GM23338 (cell line): Measurements from ENCODE around the gene INSL3. TPM values are rescaled to one million over a fixed set of nuclear protein-coding genes. Genes with fewer than 3 reads are reported as not detected.

Experiments
- CREB1 ChIP-seq: fragments of 250-450 bp; sonication (Bioruptor Pico); IDR thresholded peaks from 2 replicates; pipeline ENCODE4 v1.5.0; 2020; ENCODE audit warnings: low read depth, mild to moderate bottlenecking, moderate library complexity
- EZH2 ChIP-seq: fragments of 200-600 bp; sonication (generic); IDR thresholded peaks from one replicate; pipeline ENCODE4 v1.8.0; 2017; ENCODE audit warnings: antibody characterized with exemption, mild to moderate bottlenecking, low read depth; ENCODE audit not compliant: unreplicated experiment
- EZH2phosphoT487 ChIP-seq: fragments of 200-600 bp; sonication (generic); IDR thresholded peaks from one replicate; pipeline ENCODE4 v1.8.1; 2018; ENCODE audit warnings: antibody characterized with exemption; ENCODE audit not compliant: unreplicated experiment
- JUNB ChIP-seq: IDR thresholded peaks from one replicate; pipeline ENCODE4 v1.6.1; 2016; ENCODE audit warnings: antibody characterized with exemption; ENCODE audit not compliant: unreplicated experiment
- NANOG ChIP-seq: IDR thresholded peaks from 2 replicates; pipeline ENCODE4 v1.6.1; 2016; ENCODE audit warnings: antibody characterized with exemption, borderline replicate concordance
- STAT1 ChIP-seq: IDR thresholded peaks from one replicate; pipeline ENCODE4 v1.6.1; 2016; ENCODE audit warnings: antibody characterized with exemption; ENCODE audit not compliant: unreplicated experiment
- ZNF114 ChIP-seq: fragments of 250-450 bp; sonication (Bioruptor Pico); IDR thresholded peaks from 2 replicates; pipeline ENCODE4 v1.5.0; 2020; ENCODE audit warnings: mild to moderate bottlenecking, moderate library complexity
- ZNF331 ChIP-seq: fragments of 250-450 bp; sonication (Bioruptor Pico); IDR thresholded peaks from 2 replicates; pipeline ENCODE4 v1.5.0; 2020; ENCODE audit warnings: low read depth, mild to moderate bottlenecking, moderate library complexity
- polyA plus RNA-seq: library from polyadenylated mRNA; unstranded; fragments of >200 nt; fragmentation: Nextera tagmentation; extraction: Ambion mirVana; gene quantifications from 2 replicates; pipeline ENCODE4 v1.2.1, GENCODE V29; 2016
- total RNA-seq: library from RNA; depleted of rRNA; stranded (reverse); fragments of >200 nt; shearing (Covaris generic); gene quantifications from 2 replicates; pipeline ENCODE4 v1.2.3, GENCODE V29; 2014
- TF ChIP-seq, protein P1 (sequence below): fragments of 250-450 bp; sonication (Bioruptor Pico); IDR thresholded peaks from 2 replicates; pipeline ENCODE4 v1.5.0; 2020; ENCODE audit warnings: mild to moderate bottlenecking, moderate library complexity
- TF ChIP-seq, protein P2 (sequence below): IDR thresholded peaks from one replicate; pipeline ENCODE4 v1.6.1; 2018; ENCODE audit warnings: antibody characterized with exemption; ENCODE audit not compliant: unreplicated experiment

The INSL3 gene
- total and polyA plus RNA-seq, 2 experiments from 2014 or later: 0.76 TPM; not detected in 1

DNA sequence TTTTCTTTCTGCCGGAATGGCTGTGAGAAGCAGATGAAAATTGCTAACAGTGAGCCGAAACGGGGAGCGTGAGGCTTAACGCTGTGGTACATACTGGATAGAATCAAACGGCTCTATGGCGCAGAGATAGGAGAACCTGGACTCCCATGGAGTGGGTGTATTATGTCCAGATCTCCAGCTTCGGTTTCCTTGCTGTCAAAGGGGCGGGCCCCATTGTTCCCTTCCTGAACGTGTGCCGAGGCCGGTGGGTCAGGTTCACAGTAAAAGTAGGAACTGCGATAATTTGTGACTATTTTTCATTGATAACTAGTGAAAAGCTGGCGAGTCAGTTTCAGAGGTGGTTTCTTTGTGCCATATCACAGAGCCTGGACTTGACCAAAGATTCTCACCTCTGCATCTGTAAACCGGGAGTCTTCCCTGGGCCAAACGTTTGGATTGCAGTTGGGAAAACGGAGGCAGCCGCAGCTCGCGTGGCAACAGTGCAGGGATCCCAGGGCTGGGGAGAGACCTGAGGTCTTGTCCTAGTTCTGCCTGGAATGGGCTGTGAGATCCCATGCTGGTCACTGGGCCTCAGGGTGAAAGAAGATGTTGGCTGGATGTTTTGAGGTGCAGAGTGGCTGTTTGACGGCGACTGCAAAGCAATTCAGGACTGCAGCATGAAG is 39.1 kb upstream of the INSL3 start (continued):
- TF ChIP-seq, protein P1, sequence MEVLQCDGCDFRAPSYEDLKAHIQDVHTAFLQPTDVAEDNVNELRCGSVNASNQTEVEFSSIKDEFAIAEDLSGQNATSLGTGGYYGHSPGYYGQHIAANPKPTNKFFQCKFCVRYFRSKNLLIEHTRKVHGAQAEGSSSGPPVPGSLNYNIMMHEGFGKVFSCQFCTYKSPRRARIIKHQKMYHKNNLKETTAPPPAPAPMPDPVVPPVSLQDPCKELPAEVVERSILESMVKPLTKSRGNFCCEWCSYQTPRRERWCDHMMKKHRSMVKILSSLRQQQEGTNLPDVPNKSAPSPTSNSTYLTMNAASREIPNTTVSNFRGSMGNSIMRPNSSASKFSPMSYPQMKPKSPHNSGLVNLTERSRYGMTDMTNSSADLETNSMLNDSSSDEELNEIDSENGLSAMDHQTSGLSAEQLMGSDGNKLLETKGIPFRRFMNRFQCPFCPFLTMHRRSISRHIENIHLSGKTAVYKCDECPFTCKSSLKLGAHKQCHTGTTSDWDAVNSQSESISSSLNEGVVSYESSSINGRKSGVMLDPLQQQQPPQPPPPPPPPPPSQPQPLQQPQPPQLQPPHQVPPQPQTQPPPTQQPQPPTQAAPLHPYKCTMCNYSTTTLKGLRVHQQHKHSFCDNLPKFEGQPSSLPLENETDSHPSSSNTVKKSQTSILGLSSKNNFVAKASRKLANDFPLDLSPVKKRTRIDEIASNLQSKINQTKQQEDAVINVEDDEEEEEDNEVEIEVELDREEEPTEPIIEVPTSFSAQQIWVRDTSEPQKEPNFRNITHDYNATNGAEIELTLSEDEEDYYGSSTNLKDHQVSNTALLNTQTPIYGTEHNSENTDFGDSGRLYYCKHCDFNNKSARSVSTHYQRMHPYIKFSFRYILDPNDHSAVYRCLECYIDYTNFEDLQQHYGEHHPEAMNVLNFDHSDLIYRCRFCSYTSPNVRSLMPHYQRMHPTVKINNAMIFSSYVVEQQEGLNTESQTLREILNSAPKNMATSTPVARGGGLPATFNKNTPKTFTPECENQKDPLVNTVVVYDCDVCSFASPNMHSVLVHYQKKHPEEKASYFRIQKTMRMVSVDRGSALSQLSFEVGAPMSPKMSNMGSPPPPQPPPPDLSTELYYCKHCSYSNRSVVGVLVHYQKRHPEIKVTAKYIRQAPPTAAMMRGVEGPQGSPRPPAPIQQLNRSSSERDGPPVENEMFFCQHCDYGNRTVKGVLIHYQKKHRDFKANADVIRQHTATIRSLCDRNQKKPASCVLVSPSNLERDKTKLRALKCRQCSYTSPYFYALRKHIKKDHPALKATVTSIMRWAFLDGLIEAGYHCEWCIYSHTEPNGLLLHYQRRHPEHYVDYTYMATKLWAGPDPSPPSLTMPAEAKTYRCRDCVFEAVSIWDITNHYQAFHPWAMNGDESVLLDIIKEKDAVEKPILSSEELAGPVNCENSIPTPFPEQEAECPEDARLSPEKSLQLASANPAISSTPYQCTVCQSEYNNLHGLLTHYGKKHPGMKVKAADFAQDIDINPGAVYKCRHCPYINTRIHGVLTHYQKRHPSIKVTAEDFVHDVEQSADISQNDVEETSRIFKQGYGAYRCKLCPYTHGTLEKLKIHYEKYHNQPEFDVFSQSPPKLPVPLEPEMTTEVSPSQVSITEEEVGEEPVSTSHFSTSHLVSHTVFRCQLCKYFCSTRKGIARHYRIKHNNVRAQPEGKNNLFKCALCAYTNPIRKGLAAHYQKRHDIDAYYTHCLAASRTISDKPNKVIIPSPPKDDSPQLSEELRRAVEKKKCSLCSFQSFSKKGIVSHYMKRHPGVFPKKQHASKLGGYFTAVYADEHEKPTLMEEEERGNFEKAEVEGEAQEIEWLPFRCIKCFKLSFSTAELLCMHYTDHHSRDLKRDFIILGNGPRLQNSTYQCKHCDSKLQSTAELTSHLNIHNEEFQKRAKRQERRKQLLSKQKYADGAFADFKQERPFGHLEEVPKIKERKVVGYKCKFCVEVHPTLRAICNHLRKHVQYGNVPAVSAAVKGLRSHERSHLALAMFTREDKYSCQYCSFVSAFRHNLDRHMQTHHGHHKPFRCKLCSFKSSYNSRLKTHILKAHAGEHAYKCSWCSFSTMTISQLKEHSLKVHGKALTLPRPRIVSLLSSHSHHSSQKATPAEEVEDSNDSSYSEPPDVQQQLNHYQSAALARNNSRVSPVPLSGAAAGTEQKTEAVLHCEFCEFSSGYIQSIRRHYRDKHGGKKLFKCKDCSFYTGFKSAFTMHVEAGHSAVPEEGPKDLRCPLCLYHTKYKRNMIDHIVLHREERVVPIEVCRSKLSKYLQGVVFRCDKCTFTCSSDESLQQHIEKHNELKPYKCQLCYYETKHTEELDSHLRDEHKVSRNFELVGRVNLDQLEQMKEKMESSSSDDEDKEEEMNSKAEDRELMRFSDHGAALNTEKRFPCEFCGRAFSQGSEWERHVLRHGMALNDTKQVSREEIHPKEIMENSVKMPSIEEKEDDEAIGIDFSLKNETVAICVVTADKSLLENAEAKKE (CRISPR knock-in tag): no peak
- no peak for TF ChIP-seq JUNB
- no peak for TF ChIP-seq NANOG
- no peak for TF ChIP-seq STAT1
- TF ChIP-seq, protein P2, sequence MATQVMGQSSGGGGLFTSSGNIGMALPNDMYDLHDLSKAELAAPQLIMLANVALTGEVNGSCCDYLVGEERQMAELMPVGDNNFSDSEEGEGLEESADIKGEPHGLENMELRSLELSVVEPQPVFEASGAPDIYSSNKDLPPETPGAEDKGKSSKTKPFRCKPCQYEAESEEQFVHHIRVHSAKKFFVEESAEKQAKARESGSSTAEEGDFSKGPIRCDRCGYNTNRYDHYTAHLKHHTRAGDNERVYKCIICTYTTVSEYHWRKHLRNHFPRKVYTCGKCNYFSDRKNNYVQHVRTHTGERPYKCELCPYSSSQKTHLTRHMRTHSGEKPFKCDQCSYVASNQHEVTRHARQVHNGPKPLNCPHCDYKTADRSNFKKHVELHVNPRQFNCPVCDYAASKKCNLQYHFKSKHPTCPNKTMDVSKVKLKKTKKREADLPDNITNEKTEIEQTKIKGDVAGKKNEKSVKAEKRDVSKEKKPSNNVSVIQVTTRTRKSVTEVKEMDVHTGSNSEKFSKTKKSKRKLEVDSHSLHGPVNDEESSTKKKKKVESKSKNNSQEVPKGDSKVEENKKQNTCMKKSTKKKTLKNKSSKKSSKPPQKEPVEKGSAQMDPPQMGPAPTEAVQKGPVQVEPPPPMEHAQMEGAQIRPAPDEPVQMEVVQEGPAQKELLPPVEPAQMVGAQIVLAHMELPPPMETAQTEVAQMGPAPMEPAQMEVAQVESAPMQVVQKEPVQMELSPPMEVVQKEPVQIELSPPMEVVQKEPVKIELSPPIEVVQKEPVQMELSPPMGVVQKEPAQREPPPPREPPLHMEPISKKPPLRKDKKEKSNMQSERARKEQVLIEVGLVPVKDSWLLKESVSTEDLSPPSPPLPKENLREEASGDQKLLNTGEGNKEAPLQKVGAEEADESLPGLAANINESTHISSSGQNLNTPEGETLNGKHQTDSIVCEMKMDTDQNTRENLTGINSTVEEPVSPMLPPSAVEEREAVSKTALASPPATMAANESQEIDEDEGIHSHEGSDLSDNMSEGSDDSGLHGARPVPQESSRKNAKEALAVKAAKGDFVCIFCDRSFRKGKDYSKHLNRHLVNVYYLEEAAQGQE: no peak
- TF ChIP-seq EZH2: no peak
- no peak for TF ChIP-seq ZNF331 (CRISPR knock-in tag)
- no peak for TF ChIP-seq EZH2phosphoT487
- TF ChIP-seq ZNF114 (CRISPR knock-in tag): no peak
- TF ChIP-seq CREB1 (CRISPR knock-in tag): no peak
